ENCODE measurements around the gene CETP.
"Not testable (repeated sequence)": the region's sequence is repeated elsewhere in the genome, so short reads cannot be mapped to it uniquely, and the experiment has no call there.

The CETP gene

GRCh38 chr16:56953006-56953405 is 8.7 kb upstream of the CETP start:
- DNase-seq: no peak

DNA sequence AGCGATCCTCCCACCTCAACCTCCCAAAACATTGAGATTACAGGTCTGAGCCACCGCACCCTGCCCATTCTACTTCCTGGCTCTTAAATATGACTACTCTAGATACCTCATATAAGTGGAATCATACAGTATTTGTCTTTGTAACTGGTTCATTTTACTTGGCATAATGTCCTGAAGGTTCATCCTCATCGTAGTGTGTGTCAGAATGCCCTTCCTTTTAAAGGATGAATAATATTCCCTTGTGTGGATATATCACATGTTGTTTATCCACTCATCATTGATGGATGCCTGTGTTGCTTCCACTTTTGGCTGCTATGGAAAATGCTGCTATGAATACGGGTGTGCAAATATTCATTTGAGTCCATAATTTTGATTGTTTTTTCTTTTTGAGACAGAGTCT is 5.7 kb upstream of the CETP start:
- no peak for DNase-seq

DNA sequence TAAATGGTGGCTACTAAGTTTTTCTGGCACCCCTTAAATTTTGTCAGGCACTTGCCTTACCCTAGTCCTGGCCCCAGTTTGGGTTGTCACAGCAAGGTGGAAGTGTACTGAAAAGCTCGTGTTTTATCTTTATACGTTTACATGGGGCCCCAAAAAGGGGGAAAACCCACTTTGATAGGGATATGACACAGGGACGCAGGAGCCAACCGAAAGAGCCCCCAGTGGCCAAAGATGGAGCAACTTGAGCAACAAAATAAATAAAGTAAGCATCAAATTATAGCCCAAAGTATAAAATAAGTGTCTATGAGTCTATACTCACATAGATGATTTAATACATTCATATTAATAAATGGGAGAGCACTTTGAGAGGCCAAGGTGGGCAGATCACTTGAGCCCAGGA is 5.0 kb upstream of the CETP start:
- DNase-seq: no peak

- DNase-seq: no peak
Measured at GRCh38 chr16:56960681-56961281, 969 bp upstream of the CETP start.

GRCh38 chr16:56961386-56961785 is 364 bp upstream of the CETP start:
- DNase-seq: no peak

- DNase-seq: peak in 43 of 56 donors; percentile 14 to 76 (median 42)
Measured at GRCh38 chr16:56964243-56965148, 2.7 kb downstream of the CETP start.

DNA sequence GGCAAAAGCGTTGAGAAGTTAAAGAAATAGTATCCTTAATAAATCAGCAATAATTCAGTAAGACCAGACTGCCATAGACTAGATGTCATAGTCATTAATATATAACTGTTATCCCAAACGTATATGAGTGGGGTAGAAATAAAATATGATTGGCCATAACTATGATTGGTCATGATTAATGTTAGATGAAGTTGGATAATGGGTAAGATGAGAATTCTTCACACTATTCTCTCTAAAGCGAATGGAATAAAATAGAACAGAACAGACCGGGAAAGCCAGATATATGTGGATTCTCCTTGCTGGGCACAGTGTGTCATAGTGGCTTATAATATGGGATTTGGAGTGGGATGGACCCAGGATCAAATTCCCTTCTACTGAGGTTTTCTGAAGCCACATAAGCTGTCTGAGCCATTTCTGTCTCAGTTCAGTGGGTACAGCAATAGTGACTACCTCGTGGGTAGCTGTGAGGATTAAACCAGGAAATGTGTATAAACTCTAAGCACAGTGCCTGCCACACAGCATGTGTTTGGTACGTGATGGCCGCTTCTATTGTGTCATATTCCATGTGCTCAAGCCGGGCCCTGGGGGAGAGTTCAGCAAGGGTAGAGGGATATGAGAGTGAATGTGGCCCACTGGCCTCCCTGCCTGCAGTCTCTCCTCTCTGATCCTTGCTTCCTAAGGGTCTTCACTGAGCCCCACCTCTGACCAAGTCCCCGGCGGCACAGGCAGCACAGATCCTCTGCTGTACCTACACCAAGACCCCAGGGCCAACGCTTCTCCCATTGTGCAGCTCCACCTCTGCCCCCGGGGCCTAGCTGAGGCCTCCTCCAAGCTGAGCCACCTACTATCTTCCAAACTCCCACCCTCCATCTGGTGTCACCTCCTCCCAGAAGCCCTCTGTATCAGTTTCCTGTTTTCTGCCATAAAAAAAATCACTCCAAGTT is 3.7 kb downstream of the CETP start:
- DNase-seq: peak in 2 of 56 donors; percentile 11 to 16

DNA sequence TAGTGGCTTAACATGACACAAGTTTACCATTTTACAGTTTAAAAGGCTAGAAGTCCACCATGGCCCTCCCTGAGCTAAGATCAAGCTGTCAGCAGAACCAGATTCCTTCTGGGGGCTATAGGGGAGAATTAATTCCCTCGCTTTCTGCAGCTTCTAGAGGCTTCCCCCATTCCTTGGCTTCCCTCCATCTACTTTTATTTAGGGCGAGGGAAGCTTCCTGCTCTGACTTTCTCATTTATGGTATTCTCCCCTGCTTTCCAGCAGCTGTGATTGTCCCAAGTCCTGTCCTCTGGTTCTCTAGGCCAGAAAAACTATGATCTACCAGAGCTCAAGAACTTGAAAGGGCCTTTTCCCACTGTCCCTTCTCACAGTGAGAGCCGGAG is 4.3 kb downstream of the CETP start:
- DNase-seq: no peak

DNA sequence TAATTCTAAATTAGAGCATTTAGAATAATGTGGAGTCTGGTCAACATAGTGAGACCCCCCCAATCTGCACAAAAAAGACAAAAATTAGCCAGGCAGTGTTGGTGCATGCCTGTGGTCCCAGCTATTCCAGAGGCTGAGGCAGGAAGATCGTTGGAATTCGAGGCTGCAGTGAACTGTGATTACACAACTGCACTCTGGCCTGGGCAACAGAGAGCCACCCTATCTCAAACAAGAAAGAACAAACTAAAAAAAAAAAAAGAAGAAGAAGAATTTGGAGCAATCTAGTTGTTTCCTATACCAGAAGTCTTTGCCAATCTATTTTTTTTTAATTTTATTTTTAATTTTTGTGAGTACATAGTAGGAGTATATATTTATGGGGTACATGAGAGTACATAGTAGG is 6.0 kb downstream of the CETP start:
- no peak for DNase-seq

GRCh38 chr16:56969769-56970168 is 8.0 kb downstream of the CETP start:
- no peak for DNase-seq

DNA sequence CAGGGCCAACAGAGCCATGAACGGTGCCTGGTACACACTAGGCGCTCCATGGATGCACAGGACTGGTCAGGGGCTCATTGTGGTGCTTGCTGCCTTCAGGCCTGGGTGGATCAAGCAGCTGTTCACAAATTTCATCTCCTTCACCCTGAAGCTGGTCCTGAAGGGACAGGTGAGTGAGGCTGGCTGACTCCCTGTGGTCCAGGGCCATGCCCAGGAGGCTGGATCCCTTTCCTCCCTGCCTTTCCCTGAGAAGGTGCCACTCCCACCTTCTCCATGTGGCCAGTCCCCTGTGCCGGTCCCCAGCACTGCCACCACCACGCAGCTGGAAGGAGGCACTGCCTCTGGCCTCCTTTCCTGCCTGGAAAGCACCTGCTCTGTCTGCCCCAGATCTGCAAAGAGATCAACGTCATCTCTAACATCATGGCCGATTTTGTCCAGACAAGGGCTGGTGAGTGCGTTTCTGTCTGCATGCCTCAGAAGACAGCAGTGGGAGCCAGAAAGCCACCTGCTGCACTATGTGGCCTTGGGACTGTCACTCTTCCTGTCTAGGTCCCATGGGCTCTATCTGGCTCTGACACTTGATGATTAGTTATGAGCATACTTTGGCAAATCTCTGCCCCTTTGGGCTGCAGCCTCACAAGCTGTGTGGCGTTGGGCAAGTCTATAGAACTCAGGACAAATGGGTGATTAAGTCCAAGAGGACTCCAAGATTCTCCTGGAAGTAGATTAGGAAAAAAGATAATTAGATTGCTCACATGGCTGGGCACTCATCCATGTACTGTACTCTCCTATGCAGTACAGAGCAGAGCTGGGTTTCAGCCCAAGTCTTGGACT is 9.4 kb downstream of the CETP start:
- no peak for DNase-seq

GRCh38 chr16:56971768-56972043 is 10.0 kb downstream of the CETP start:
- no peak for DNase-seq

GRCh38 chr16:56972403-56973293 is 10.9 kb downstream of the CETP start:
- DNase-seq: no peak

DNA sequence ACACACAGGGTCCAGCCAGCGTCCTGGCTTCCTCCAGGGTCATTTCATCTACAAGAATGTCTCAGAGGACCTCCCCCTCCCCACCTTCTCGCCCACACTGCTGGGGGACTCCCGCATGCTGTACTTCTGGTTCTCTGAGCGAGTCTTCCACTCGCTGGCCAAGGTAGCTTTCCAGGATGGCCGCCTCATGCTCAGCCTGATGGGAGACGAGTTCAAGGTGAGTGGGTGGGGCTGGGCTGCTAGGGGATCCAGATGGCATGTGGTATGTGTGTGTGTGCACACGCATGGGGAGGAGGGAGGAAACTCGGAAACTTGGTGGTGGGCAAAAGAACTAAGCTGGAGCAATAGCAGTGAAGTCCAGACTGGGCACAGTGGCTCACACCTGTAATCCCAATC is 11.5 kb downstream of the CETP start:
- no peak for DNase-seq

- not testable (repeated sequence) for DNase-seq
Measured at GRCh38 chr16:56973899-56974298, 12.1 kb downstream of the CETP start.

DNA sequence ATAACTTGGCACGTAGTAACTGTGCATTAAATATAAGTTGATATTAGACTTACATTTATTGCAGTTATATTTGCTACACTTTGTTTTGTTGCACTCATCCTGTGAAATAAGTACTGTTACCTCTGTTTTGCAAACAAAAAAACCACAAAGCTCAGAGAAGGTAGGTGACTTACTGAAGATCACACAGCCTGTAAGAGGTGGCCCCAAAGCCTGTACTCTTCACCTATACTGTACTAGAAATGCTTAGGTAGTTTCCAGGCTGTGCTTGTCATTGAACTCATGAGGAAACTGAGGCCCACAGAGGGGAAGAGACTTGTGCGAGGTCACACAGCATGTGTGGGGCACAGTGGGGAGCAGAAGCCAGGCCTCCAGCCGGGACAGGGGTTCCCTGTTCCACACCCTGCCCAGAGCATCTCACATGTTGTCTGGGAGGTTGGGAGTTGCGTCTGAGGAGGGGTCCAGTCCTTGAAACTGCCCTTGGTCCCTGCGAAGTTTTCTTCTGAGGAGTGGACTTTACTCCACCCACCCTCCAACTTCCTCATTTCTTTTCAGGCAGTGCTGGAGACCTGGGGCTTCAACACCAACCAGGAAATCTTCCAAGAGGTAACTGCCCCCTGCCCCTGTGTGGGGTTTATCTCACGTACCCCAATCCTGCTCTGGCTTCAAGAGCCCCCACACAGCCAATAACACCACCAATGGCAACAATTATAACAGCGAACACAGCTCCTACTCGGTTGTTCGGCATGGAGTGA is 13.0 kb downstream of the CETP start:
- DNase-seq: no peak

- no peak for DNase-seq
Measured at GRCh38 chr16:56975714-56976113, 14.0 kb downstream of the CETP start.

- no peak for DNase-seq
Measured at GRCh38 chr16:56977216-56977615, 15.5 kb downstream of the CETP start.

- DNase-seq: no peak
Measured at GRCh38 chr16:56977823-56978430, 16.2 kb downstream of the CETP start.

Data from nucleus accumbens (tissue), 56 donors.